Measurements from ENCODE around the gene COX19.

DNA sequence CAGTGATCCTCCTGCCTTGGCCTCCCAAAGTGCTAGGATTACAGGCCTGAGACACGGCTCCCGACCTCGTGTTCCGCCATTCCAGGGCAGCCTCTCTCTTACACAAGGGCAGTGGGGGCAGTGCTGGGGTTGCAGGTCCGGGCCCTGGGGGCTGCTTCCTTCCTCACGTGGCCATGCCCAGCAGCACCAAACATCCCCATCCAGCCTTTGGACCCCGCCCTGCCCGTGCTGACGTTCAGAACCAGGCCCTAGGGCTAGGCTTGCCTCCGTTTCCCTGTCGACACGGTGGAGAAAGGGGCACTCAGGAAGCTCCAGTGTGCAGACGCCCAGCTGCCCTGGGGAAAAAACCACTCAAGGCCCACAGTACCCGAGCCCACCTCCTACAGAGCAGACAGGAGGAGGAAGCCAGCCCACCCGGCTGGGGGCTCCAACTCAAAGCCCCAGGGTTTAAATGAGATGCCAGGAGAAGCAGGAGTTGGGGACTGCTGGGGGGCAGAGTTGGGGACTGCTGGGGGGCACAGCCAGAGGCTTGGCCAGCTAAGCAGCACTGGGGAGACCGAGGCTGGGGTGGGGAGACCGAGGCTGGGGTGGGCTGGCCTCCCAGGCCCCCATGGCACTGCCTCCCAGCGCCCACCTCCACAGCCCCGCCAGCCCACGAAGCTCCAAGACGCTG lies 56.8 kb downstream of the COX19 start:
- no peak for TF ChIP-seq POLR2A (IDR thresholded peaks at IDR 0.05)
- TF ChIP-seq, protein P1, sequence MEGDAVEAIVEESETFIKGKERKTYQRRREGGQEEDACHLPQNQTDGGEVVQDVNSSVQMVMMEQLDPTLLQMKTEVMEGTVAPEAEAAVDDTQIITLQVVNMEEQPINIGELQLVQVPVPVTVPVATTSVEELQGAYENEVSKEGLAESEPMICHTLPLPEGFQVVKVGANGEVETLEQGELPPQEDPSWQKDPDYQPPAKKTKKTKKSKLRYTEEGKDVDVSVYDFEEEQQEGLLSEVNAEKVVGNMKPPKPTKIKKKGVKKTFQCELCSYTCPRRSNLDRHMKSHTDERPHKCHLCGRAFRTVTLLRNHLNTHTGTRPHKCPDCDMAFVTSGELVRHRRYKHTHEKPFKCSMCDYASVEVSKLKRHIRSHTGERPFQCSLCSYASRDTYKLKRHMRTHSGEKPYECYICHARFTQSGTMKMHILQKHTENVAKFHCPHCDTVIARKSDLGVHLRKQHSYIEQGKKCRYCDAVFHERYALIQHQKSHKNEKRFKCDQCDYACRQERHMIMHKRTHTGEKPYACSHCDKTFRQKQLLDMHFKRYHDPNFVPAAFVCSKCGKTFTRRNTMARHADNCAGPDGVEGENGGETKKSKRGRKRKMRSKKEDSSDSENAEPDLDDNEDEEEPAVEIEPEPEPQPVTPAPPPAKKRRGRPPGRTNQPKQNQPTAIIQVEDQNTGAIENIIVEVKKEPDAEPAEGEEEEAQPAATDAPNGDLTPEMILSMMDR (IDR thresholded peaks at IDR 0.05), result no peak
